ENCODE data around the gene ZNF260.
"Not testable (repeated sequence)": the region's sequence is repeated elsewhere in the genome, so short reads cannot be mapped to it uniquely, and the experiment has no call there.

Gene ZNF260

GRCh38 chr19:36492689-36493453 is 35.2 kb downstream of the ZNF260 start:
- not testable (repeated sequence) for H3K4me3 ChIP-seq (ENCODE audit: low read depth, low read length)

GRCh38 chr19:36490846-36491245 is 37.2 kb downstream of the ZNF260 start:
- not testable (repeated sequence) for DNase-seq; H3K36me3 ChIP-seq; H3K9me3 ChIP-seq; H3K4me3 ChIP-seq (ENCODE audit: low read depth, low read length); H3K4me1 ChIP-seq; H3K27me3 ChIP-seq

More at GRCh38 chr19:36492689-36493453, 35.2 kb downstream of the ZNF260 start:
- DNase-seq: peak; percentile 74
- H3K4me1 ChIP-seq, H3K9me3 ChIP-seq, H3K36me3 ChIP-seq, H3K27me3 ChIP-seq: not testable (repeated sequence)
- TF ChIP-seq CTCF (IDR thresholded peaks at IDR 0.05; ENCODE audit: low read depth, low read length): peak; percentile 81

- Histone ChIP-seq H3K9me3 (no peaks in the 10 kb centered on the region), H3K4me1 (no peaks in the 10 kb centered on the region), H3K27me3 (no peaks in the 10 kb centered on the region), H3K36me3 (no peaks in the 10 kb centered on the region; the same call in 1 of the 2 replicates), H3K4me3 (ENCODE audit: low read depth, low read length) (peak overlapping the region; percentile 90)
- DNase-seq: peak; percentile 89
- TF ChIP-seq CTCF (IDR thresholded peaks at IDR 0.05; ENCODE audit: low read depth, low read length): no peak
Measured at GRCh38 chr19:36489920-36490415, 38.1 kb downstream of the ZNF260 start.

GRCh38 chr19:36489118-36489919 is 38.8 kb downstream of the ZNF260 start, which contains the start of gene ZNF566:
Gene ZNF566, minus strand, starts transcription at chr19:36489561. Its CDS starts 13,004 bp downstream, at chr19:36476557.
- Histone ChIP-seq H3K4me3 (ENCODE audit: low read depth, low read length) (peak within 1 kb of the TSS; percentile 90), H3K27me3 (no peaks in the 10 kb centered on the region), H3K9me3 (no peaks in the 10 kb centered on the region), H3K4me1 (no peaks in the 10 kb centered on the region), H3K36me3 (no peaks in the 10 kb centered on the region; the same call in 1 of the 2 replicates)
- peak; percentile 97 for DNase-seq
- no peak for TF ChIP-seq CTCF (IDR thresholded peaks at IDR 0.05; ENCODE audit: low read depth, low read length)

- DNase-seq: peak; percentile 49
Measured at GRCh38 chr19:36488846-36489117, 39.3 kb downstream of the ZNF260 start.

More at GRCh38 chr19:36488846-36489117, 39.3 kb downstream of the ZNF260 start:
- Histone ChIP-seq H3K27me3 (no peaks in the 10 kb centered on the region), H3K4me3 (ENCODE audit: low read depth, low read length) (peak overlapping the region; percentile 90), H3K4me1 (no peaks in the 10 kb centered on the region), H3K9me3 (no peaks in the 10 kb centered on the region), H3K36me3 (no peaks in the 10 kb centered on the region; the same call in 1 of the 2 replicates)
- TF ChIP-seq CTCF (IDR thresholded peaks at IDR 0.05; ENCODE audit: low read depth, low read length): peak; percentile 14; the same call in 1 of the 2 replicates
